ENCODE results near the gene CHST14.

CHST14 gene

GRCh38 chr15:40470423-40471104 lies at the start of gene CHST14:
Gene CHST14, plus strand, starts transcription at chr15:40470984. Its CDS starts 230 bp downstream, at chr15:40471214.
- peak; percentile 70 for DNase-seq

- DNase-seq = peak; percentile 85
Observed at GRCh38 chr15:40421246-40422157, 49.3 kb upstream of the CHST14 start.

DNA sequence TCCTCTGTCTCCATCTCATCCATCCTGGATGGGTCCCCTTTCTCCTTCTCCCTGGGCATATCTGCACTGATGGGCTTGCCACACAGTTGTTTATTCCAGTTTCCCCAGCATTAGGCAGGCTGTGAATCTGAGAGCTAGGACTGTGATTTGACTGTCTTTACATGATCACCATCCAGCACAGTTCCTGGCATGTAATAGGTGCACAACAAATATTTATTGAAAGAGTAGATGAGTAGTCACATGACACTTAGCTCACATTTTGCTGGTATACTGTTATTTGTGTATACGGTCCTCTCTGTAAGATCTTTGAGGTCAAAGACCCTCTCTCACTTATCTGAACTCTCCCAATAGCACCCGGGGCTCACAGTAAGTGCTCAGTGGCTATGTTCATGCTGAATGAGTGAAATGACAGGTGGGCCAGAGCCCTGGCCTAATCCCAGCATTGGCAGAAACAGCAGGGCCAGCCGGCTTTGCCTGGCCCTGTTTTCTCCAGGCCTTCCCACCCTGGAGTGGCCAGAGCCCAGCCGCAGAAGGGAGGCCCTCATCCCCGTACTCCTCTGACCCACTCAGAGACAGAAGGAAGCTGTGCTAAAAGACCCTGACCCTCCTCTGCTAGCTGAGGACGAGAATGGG lies 46.2 kb upstream of the CHST14 start:
- DNase-seq = no peak

DNA sequence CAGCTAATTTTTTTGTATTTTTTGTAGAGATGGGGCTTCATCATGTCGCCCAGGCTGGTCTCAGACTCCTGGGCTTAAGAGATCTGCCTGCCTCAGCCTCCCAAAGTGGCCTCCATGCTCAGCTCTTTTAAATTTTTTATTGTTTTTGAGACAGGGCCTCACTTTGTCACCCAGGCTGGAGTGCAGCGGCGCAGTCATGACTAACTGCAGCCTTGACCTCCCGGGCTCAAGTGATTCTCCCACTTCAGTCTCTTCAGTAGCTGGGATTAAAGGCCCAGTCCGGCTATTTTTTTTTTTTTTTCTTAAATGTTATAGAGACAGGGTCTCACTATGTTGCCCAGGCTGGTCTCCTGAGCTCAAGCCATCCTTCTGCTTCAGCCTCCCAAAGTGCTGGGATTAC lies 45.1 kb upstream of the CHST14 start:
- DNase-seq = no peak

- no peak for DNase-seq
Observed at GRCh38 chr15:40427188-40427587, 43.6 kb upstream of the CHST14 start.

- DNase-seq = no peak
Observed at GRCh38 chr15:40428185-40428584, 42.6 kb upstream of the CHST14 start.

- DNase-seq = no peak
Observed at GRCh38 chr15:40429068-40429710, 41.6 kb upstream of the CHST14 start.

GRCh38 chr15:40430271-40430805 lies 40.4 kb upstream of the CHST14 start:
- DNase-seq = no peak

DNA sequence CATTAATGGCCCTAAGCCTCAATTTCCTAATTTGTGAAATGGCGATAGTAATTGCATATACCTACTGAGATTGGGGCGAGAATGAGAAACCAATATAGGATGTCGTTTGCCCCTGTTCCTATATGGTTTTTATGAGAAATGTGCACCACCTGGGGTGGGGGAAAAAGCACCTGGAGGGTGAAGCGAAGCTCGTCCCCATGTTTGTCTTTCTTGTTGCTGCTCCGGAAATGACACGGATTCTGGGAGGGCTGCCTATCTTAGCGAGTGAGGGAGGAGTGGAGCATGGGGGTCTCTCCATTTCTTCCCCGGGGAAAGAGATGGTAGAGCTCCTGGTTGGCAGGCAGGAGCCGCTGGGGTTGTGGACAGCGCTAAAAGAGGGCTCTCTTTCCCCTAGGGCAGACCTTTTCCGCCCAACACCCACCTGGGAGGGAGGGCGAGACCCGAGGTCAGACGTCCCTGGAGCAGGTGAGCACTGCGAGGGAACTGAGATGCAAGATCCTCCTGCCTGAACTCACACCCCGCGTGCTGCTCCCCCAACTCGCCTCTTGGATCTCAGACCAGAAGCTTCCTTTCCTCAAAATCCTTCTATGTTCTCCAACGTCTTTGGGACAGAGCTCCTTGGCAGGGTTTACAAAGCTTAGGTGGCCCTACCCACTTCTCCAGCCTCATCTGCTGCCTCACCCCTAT lies 35.6 kb upstream of the CHST14 start:
- no peak for DNase-seq

GRCh38 chr15:40435710-40436089 lies 35.1 kb upstream of the CHST14 start:
- no peak for DNase-seq

GRCh38 chr15:40436116-40436891 lies 34.5 kb upstream of the CHST14 start:
- no peak for DNase-seq

- no peak for DNase-seq
Observed at GRCh38 chr15:40436892-40437751, 33.7 kb upstream of the CHST14 start.

DNA sequence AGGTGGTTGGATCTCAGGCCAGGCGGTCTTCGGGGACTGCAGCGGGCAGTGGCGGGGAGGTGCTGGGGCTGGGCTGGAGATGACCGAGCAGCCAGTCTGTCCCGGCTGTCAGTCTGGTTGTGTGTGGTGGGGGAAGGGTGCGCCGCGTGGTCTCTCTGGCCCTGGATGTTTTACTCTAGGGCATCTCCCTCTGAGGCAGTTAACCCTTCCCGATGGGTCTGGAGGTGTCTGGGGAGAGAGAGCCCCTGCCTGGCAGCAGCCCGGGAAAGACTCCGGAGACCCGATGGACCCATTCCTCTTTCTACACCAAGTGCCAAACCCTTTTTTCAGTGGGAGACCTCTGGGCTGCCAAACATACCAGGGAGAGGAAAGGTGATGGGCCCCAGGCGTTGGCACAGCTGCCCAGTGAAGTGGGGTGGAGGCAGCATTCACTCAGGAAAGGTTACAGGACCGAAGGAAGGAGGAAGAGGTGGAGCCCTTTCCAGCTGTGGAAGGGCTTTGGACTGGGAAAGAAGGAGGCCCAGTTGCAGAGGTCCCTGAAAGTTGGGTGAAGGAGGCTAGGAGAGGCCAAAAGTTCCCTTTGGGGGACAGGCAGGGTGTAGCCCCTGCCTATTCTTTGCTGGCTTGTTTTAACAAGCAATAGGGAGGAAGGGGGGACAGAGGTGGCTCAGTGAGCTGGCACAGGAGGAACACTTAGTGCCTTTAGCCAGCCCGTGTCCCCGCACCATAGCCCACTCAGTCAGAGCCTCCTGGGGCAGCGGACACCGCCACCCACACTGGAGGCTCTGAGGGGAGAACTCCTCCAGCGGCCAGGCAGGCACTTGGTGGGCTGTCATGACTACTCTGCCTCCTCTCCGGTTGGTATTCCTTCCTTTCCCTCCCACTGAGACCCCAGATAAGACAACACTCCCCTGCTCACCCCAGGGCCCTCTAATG lies 32.8 kb upstream of the CHST14 start:
- DNase-seq = no peak

- no peak for DNase-seq
Observed at GRCh38 chr15:40438712-40439111, 32.1 kb upstream of the CHST14 start.

DNA sequence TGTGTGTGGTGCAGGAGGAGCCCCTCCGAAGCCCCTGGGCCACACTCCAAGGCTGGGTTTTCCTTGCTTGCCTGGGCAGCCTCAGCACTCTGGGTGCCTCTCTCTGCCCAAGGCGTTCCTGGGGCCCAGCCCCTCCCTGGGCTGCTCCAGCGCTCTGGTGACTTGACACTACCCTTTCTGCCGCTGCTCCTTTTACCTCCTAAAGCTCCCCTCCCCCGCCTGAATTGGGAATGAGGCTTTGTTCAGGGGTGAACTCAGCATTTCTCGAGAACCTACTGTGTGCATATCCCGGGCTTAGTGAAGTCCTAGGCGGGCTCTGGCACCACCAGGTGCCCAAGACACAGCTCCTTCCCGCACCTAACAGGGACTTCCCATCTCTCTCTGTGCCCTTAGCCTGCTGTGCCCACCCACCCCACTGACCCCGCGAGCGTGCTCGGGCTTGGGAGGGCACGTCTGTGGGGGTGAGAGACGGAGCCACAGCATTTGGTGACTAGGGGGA lies 31.3 kb upstream of the CHST14 start:
- no peak for DNase-seq

GRCh38 chr15:40439960-40440742 lies 30.6 kb upstream of the CHST14 start:
- peak; percentile 45 for DNase-seq

- peak; percentile 98 for DNase-seq
Observed at GRCh38 chr15:40440743-40441564, 29.8 kb upstream of the CHST14 start, which contains the start of gene BAHD1. Gene BAHD1, plus strand, starts transcription at chr15:40440953. Its CDS starts 17,512 bp downstream, at chr15:40458465.
